ENCODE results near the gene CYP17A1.

CYP17A1 gene

DNA sequence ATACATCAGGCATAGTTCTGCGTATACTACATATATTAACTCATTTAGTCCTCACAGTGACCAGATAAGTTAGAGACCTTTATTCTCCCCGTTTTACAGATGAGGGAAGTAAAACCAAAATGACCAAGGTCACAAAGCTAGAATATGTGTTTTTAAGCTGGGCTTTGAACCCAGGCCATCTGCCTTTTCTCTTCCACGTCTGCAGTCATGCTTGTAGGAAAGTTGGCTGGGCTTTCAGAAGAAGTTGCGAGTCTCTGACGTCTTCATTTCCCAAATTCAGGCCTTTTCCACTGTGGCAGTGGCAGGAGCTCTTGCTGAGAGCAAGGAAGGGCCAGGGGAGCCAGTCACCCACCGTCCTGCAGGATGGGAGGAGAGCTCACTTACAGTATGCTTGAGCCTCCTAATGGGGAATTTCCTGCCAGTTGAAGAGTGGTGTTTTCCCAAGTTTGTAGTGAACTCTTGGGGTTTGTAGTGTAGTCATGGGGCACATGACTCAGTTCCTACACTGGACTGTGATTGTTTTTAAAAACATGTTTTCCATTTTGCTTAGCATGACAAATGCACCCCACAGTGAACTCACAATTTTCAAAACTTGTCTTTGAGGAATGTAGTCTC is 34.2 kb downstream of the CYP17A1 start:
- no peak for DNase-seq

DNA sequence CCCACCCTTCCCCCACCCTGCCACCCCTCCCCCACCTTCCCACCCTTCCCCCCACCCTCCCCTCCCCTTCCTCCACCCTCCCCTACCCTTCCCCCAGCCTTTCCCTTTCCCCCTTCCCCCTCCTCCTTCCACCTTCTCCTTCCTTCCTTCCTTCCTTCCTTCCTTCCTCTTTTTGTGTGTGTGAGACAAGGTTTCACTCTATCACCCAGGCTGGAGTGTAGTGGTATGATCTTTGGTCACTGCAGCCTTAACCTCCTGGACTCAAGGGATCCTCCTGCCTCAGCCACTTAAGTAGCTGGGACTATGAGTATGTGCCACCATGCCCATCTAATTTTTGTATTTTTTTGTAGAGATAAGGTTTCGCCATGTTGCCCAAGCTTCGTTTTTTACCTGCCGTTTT is 35.2 kb downstream of the CYP17A1 start:
- no peak for DNase-seq

DNA sequence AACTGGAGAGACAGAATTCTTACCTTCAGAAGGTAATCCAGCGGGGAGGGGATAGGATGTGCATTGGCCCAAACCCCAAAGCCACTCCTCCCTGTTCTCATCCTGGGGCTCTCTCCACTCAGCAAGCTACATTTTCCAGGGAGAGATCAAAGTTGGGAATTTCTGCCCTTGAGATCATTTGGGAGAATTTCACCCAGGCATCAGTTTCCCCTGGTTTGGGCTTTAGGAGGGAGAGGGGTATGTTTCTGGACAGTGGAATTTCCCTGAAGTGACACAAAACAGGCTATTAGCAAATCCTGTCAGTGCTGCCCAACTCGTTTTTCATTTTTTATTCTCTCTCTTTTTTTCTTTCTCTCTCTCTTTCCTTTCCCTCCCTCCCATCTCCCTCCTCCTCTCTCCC is 35.7 kb downstream of the CYP17A1 start:
- no peak for DNase-seq

DNA sequence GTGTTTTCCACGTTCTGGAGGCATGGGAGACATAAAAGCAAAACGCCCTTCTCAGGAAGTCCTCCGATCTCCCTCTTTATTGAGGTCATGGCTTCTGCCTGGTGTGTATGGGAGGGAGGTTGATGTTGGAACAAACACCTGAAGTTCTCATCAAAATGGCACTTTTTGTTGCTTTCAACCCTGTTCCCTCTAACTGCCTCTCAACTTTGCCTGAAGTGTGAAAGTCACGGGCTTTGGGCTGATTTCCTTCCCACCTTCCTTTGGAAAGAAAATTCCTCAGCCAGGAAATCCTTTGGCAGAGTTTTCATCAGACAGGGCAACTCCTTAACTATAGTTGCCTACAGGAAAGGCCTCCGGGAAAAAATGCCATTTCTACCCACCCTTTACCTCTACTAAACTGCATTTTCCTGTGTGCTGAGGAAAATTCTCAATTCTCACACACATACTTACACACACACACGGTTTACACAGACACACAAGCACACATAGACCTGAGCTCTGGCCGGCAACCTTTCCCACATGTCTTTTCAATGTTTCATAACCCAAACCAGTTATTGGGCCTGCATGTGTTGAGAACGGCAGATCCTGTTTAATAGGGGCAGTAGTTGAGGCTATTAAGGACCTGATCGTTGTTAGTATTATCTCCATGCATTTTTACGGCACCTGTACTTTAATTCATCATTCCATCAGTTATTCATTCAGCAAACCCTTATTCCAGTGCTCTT is 36.4 kb downstream of the CYP17A1 start:
- DNase-seq = no peak

DNA sequence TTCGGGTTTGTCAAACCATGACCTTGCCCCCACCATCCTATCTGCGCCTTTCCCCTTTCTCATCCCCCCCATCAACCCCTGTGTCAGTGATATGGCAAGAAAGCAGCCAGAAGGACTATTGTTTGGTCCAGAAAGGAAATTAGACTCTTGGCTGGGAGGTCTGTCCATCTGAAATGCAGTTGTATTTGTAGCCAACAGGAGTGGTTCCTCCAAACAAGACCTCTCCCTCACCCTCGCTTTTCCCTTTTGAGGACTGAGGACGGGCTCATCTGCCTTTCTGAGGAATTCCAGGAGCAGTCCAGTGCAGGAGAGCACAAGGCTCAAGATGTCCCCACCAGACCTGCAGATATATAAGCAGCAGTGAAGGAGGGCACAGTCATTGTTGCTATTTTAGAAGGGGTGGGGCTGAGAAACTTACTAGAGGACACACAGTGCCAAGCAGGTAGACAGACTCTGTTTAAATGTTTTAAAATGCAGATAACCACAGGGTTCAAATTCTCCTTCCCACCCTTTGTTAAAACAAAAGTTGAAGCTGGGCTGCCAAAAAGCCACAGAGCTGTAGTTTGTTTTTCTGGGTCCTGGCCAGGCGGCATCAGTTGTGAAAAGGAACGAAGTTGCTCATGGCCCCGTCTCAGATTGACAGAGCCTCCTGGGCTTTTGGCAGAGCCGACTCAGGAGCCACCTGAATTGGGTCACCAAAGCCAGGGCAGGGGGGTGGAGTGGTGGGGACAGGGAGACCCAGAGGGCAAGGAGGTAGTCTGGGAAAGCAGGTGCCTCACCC is 37.3 kb downstream of the CYP17A1 start:
- no peak for DNase-seq

DNA sequence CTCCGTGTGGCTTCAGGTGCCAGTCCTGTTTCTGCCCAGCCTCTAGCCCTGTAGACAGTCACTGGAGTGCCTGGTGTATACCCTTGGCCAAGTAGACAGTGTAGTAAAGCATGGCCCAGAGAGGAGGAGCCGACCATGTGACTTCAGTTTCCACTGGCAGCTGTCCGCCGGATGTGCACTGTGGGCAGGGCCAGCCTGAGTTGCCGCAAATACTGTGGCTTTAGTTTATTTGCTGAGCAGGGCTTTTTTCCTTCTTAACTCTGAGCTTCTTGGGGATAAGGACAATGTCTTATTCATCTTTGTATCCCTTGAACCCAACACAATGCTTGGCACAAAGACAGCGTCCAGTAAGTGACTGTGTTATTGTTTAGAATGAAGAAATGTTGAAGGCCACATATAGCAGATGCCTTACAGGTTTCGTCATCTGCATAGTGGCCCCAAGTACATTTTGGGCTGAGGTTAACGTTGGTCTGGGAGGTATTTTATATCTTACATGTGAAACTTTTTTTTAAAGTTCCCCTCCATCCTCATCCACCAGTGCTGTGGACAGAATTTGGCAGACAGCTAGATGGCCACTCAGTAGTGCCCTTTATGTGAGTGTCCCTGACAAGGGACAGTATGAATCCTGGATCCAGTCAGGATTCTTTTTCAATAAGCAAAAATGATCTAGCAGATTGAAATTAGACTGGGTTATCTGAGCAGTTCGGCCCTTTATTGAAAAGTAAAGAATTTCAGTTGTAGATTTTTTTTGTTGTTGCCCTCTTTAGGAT is 40.6 kb downstream of the CYP17A1 start:
- DNase-seq = no peak

DNA sequence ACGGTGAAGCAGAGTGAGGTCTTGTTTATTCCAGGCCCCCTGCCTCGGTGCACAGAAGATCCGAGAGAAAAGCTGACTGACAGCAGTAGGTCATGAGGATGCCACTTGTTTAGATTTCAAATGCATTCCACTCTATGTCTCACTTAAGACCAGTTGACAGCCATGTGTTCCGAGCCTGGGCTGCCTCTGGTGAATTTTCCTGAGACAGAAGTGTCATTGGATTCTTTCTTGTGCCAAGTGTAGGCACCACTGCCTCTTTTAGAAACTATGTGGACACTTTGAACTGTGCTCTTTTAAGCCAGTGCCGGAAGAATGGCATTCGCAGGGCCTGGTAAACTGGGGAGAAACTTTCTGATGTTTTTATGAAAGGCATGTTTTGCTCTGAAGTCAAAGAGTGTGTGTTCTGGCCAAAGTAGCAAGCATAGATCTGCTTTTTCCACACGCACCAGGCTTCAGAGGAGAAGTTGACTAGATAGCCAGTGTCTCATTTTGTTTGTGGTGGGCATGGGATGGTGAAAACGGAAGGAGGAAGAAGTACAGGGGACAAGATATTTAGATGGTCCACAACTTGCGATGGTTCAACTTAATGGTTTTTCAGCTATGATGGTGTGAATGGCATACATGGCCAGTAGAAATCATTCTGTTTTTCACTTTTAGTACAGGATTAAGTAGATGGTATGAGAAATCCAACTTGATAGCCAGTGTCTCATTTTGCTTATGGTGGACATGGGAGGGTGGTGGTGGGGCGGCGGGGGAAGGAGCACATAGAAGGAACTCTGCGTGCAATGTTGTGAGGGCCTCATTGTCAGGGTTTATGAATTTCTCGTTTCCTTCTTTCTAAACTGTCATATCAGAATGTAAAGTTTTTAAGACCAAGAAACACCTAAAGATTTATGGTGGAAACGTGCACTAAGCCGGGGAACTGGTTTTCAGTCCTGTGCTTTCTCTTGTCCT is 41.5 kb downstream of the CYP17A1 start:
- DNase-seq = no peak

DNA sequence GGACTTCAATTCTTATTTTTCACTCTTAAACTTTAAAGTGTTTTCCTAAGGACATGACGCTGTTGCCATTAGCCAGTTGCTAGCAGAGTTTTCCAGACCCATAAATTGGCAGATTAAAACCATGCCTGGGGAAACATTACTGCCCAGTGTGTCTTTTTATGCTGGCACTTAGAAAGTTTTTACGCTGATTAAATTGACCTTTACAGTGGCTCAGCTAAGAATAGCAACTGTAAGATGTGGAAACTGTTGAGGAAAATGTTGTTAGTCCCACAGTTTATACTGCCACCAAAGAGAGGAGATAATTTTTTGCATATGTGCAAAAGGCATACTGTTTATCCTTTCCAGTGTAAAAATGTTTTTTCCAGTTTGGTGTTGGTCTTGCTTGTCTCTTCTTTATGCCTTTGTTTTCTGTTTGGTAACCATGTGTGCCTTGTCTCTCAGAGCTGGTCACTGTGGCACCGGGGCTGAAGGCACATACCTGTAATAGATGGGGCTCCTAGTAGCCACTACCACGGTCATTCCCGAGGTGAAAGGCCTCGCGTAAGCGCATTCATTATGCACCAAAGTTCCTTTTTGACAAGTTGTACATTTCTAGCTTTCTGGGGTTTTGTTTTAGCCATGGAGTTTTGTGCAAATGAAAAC is 45.3 kb downstream of the CYP17A1 start:
- no peak for DNase-seq

DNA sequence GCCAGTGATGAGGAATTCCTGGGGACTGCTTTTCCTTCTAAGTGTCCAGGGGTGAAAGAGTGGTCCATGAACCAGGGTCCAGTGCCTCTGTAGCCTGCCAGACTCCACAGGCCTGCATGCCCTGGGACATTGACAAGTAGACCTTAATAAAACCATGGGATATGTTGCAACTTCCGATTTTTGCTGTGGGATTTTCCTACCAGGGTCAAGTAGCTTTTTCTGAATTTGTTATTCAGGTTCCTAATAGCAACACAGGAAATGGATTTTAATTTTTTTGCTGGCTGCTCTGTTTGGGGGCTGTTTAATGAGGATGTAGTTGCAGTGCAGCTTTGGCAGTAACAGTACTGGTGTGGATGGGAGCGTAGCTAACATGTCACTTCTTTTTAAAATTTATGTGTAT is 51.4 kb downstream of the CYP17A1 start:
- DNase-seq = no peak

DNA sequence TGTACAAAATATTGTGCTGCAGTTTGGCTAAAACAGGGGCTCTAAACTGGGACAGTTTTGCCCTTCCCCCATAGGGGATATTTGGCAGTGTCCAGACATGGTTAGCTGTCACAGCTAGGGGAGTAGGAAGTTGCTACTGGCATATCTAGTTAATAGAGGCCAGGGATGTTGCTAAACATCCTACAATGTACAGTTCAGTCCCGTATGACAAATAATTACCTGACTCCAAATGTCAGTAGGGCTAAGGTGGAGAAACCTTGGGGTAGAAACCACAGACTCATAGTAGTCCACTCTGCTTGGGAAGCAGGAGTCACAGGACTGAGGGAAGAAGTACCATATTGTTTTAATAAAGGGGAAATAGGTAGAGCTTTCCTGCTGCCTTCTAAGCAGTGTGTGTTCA is 53.6 kb downstream of the CYP17A1 start:
- DNase-seq = no peak

DNA sequence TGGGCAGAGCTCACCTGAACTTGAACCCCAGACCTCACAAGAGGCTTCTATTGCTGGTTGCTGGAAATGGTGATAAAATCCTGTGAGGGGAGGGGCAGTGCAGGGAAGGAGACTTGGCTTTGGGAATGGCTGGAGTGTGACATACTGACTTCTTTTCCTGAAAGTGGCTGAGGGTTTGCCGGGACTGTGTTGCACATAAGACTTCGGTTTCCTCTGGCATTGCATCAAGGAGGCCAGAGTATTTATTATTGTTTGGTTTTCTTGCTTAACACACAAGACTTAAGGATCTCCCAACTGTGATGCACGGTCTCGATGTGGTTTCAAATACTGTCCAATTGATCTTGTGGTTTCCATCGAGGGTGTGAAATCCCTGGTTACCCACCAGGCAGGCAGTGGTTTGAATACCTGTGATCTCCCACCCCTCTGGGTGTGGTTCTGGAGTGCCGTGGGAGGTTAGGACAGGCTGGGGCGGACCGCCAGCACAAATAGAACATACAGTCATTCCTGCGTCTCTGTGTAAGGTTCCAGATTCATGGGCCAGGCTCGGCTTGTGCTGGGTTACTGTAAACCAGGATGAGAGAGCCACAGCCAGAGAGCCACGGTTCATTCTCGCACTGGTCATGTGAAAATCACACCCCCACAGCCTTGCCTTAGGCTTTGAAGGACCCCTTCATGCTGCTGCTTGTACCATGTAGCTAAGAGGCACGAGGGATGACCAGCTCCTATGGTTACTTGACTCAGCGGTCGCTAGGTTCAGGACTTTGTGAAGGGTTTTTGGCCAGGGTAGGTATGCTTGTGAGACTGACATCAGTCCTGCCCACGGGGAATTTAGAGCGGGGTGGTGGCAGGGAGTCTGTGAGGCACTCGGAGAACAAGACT is 54.3 kb downstream of the CYP17A1 start:
- DNase-seq = no peak

DNA sequence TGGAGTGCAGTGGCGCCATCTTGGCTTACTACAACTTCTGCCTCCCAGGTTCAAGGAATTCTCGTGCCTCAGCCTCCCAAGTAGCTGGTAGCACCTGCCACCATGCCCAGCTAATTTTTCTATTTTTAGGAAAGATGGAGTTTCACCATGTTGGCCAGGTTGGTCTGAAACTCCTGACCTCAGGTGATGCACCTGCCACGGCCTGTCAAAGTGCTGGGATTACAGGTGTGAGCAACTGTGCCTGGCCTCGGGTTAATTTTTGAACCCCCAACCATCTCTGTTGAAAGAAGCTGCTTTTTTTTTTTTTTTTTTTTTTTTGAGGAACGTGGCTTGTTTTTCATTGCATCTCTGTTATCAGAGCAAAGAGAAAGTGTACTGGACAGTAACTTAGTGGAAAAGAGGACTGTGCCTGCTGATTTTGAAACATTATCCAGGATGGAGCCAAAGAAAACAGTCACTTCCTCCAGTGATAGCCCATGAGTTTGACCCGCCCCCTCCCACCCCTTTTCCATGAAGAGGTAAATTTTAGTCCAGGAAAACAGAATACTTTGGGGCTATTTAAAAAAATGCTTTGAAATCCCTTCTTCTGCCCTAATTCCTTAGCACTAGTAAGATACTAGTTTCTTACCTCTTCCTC is 55.2 kb downstream of the CYP17A1 start:
- DNase-seq = no peak

DNA sequence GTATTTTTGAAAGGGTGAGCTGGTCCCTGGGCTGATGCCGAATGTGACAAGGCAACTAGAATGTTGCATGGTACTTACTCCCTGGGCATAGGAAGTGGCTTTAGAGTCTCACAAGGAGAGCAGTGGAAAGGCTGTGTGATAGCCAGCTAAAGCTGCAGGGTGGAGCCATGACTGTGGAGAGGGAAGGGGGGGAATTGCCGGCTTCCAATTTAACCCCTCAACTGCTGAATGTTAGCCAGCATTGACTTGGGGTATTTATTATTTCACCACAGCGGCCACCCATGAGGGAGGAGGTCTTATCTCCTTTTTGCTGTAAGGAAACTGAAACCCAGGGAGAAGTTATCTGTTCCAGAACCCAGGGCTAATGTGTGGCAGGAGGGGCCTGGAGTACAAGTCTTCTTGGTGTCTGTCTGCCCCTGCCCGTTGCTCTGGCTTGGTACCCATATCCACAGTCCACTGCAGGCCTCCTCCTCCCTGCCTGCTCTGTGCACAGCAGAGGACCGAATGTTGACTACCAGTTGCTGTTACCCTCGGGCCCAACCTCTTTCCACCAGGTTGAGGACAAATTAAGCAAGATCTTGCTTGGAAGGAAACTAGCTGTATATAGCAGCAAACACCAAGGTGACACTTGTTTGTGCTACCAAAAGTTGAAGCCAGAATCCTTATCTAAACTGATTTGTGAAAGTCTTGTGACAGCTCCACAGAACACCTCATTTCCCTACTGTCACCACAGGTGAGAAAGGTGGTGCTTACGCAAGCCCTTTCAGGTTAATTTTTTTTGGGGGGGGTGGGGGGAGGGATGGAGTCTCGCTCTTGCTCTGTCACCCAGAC is 55.9 kb downstream of the CYP17A1 start:
- DNase-seq = no peak

Data from cortex of kidney (tissue), 1 donor.